Peyer's patch (tissue), 4 donors: Measurements from ENCODE around the gene EDA. TPM values are rescaled to one million over a fixed set of nuclear protein-coding genes. Genes with fewer than 3 reads are reported as not detected.

Experiments
- DNase-seq, 3 donors: peaks; one replicate each; pipeline ENCODE4 v3.0.0-alpha.2; 2017 to 2019
- H3K27ac ChIP-seq, 4 donors: fragments of 200-600 bp; sonication (generic); one replicate each; pipeline ENCODE4 v1.5.1; 2016 to 2019
- H3K27me3 ChIP-seq, 2 donors: fragments of 200-600 bp; sonication (generic); one replicate each; pipeline ENCODE4 v1.5.1; 2019
- H3K36me3 ChIP-seq, 3 donors: fragments of 200-600 bp; sonication (generic); one replicate each; pipeline ENCODE4 v1.5.1; 2016 to 2019
- H3K4me1 ChIP-seq, 4 donors: fragments of 200-600 bp; sonication (generic); one replicate each; pipeline ENCODE4 v1.5.1; 2016 to 2019
- H3K4me3 ChIP-seq, 4 donors: fragments of 200-600 bp; sonication (generic); 1 replicate in 3 of 4; 2 replicates in 1 of 4; pipeline ENCODE4 v1.5.1; 2016 to 2019; ENCODE audit warnings: mild to moderate bottlenecking in 1 of 4
- H3K9me3 ChIP-seq, 4 donors: fragments of 200-600 bp; sonication (generic); one replicate each; pipeline ENCODE4 v1.5.1; 2016 to 2019; ENCODE audit warnings: mild to moderate bottlenecking in 1 of 4
- POLR2A ChIP-seq, 2 donors: fragments of 450-650 bp; IDR thresholded peaks; one replicate each; pipeline ENCODE4 v1.5.1; 2017; ENCODE audit warnings: antibody characterized with exemption in 2 of 2, mild to moderate bottlenecking in 2 of 2, moderate library complexity in 2 of 2
- total RNA-seq, 4 donors: library from RNA; depleted of rRNA; stranded (reverse); fragments of >200 nt; gene quantifications; one replicate each; pipeline ENCODE4 v1.1.0, GENCODE V29; 2016
- TF ChIP-seq, protein P1 (sequence below), 6 experiments: fragments of 450-650 bp in 4 of 6; fragments of 200-600 bp in 2 of 6; sonication (generic) in 1 of 6; IDR thresholded peaks; one replicate each; pipeline ENCODE4 v1.5.1; 2017 to 2019; ENCODE audit warnings: antibody characterized with exemption in 6 of 6, mild to moderate bottlenecking in 3 of 6, moderate library complexity in 1 of 6

EDA gene
- total RNA-seq, 4 donors from 2014 or later: 0.18 to 1.3 (median 1.0) TPM; not detected in 1

DNA sequence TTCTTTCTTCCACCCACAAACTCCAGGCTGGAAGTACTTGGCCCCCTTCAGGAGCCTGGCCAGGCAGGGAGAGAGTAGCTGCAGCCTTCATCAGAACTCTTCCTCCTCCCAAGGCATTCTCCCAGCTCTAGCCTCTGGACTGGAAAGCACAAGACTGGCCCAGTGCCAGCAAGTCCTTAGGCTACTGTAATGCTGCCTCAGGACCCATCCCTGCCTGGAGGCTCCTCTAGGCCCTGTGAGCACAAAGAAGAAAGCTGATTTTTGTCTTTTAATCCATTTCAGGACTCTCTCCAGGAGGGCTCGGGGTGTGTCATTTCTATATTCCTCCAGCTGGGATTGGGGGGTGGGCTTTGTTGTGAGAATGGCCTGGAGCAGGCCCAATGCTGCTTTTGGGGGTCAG, 423.0 kb downstream of the EDA start:
- Histone ChIP-seq H3K9me3 (no peaks in the 10 kb centered on the region), H3K36me3 (no peaks in the 10 kb centered on the region), H3K4me3 (no peak overlapping the region), H3K27ac (no peak overlapping the region), H3K27me3 (no peaks in the 10 kb centered on the region), H3K4me1 (no peaks in the 10 kb centered on the region)
- TF ChIP-seq, protein P1, sequence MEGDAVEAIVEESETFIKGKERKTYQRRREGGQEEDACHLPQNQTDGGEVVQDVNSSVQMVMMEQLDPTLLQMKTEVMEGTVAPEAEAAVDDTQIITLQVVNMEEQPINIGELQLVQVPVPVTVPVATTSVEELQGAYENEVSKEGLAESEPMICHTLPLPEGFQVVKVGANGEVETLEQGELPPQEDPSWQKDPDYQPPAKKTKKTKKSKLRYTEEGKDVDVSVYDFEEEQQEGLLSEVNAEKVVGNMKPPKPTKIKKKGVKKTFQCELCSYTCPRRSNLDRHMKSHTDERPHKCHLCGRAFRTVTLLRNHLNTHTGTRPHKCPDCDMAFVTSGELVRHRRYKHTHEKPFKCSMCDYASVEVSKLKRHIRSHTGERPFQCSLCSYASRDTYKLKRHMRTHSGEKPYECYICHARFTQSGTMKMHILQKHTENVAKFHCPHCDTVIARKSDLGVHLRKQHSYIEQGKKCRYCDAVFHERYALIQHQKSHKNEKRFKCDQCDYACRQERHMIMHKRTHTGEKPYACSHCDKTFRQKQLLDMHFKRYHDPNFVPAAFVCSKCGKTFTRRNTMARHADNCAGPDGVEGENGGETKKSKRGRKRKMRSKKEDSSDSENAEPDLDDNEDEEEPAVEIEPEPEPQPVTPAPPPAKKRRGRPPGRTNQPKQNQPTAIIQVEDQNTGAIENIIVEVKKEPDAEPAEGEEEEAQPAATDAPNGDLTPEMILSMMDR (IDR thresholded peaks at IDR 0.05): no peak
- TF ChIP-seq POLR2A (IDR thresholded peaks at IDR 0.05): no peak
- no peak for DNase-seq

DNA sequence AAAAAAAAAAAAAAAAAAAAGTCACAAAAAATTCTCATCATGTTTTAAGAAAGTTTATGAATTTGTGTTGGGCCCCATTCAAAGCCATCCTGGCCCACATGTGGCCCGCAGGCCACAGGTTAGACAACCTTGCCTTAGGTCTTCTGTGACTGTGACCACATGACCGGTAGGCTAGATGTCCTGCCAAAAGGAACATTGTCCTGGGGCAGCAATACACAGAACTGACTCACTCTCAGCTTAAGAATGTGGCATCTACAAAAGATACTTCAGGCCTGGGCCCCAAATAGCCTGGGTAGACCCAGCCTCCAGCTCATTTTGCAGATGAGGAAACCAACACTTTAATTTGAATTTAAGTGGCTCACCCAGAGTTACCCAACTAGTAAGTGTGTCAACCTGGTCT, 423.8 kb downstream of the EDA start:
- no peaks in the 10 kb centered on the region for H3K27me3 ChIP-seq
- H3K9me3 ChIP-seq: no peaks in the 10 kb centered on the region
- no peaks in the 10 kb centered on the region for H3K36me3 ChIP-seq
- no peak overlapping the region for H3K27ac ChIP-seq
- H3K4me1 ChIP-seq: no peaks in the 10 kb centered on the region
- H3K4me3 ChIP-seq: no peak overlapping the region
- TF ChIP-seq, protein P1 (IDR thresholded peaks at IDR 0.05): no peak
- TF ChIP-seq POLR2A (IDR thresholded peaks at IDR 0.05): no peak
- DNase-seq: no peak

DNA sequence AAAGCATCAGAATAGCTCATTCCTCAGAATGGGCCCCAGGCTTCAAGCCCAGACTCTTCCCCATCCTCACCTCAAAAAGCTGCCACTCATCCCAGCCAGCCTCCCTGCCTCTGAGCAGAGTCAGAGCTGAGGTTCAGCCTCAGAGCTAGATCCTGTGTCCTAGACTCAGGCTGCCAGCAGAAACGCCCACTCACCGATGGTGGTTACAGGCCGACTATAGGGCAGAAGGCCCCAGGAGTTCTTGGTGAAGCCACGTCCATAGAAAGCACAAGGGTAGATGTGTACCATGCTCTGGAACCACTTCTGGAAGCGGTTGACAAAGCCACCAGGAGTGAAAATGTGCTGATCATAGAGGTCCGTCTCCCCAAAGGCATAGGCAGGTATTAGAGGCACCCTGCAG, 426.1 kb downstream of the EDA start:
- Histone ChIP-seq H3K27ac (no peak overlapping the region), H3K4me1 (no peaks in the 10 kb centered on the region), H3K36me3 (no peaks in the 10 kb centered on the region), H3K27me3 (no peaks in the 10 kb centered on the region), H3K4me3 (no peak overlapping the region), H3K9me3 (no peaks in the 10 kb centered on the region)
- TF ChIP-seq, protein P1 (IDR thresholded peaks at IDR 0.05): no peak
- TF ChIP-seq POLR2A (IDR thresholded peaks at IDR 0.05): no peak
- no peak for DNase-seq

DNA sequence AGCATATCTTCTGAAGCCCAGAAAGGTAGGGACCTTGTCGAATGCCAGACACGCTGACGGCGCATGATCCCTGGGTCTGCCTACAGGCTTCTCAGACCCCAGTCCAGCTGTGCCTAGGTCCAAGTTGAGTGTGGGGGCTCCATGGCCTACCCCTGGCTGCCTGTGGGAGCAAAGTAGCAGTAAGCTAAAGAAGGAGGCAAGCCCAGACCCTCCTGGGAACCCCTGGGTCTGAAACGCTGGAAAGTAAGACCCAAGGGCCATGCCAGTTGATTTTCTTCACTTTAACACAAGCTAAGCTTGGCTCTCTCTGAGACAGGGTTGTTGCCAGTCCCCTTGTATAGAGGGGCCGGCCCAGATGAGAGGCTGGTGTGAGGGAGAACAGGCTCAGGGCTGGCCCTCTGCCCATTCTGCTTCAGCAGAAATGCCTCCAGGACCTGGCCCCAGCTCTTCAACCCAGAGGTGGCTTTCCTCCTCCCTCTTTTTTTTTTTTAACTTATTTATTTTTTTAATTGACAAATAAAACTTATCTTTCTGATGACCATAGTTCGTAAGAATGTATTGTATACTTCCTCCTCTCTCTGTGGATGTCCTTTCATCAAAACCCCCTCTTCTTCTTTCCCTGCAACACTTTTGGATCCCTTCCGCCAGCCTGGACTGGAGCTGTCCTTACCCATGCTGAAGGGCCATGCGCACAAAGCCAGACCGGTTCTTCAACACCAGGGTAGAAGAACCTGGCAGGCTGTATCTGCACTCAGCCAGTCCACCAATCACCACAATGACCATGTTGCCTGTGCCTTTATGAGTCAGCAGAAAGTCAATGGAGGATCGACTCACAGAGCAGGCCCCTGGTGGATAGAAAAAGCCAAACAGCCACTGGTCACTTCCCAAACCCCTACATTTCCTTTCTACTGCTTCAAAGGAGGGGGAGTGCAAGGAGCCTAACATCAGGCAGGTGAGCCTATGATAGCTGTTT, 426.8 kb downstream of the EDA start:
- Histone ChIP-seq H3K9me3 (no peaks in the 10 kb centered on the region), H3K27ac (no peak overlapping the region), H3K27me3 (no peaks in the 10 kb centered on the region), H3K36me3 (no peaks in the 10 kb centered on the region), H3K4me1 (no peaks in the 10 kb centered on the region), H3K4me3 (no peak overlapping the region)
- no peak for TF ChIP-seq POLR2A (IDR thresholded peaks at IDR 0.05)
- TF ChIP-seq, protein P1 (IDR thresholded peaks at IDR 0.05): no peak
- no peak for DNase-seq

DNA sequence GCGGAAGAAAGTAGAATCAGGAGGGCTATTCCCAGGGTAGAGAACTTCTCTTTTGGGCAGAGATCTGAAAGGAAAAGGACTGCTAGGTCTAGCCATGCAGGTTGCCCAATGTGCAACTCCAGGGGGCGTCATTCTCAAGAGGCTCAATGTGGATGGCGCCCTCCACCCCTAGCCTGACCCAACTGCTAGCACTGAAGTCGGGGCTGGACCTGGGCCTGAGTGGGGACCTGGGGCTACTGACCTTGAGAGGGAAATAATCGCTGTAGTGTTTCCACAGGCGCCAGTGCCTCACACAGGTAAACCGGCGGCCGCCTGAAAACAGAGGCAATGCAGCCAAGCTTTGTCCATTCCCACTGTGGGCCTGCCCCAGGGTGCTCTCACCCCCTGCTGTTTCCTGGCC, 427.8 kb downstream of the EDA start:
- DNase-seq: no peak
- Histone ChIP-seq H3K4me3 (no peak overlapping the region), H3K27me3 (no peaks in the 10 kb centered on the region), H3K27ac (no peak overlapping the region), H3K36me3 (no peaks in the 10 kb centered on the region), H3K4me1 (no peaks in the 10 kb centered on the region), H3K9me3 (no peaks in the 10 kb centered on the region)
- TF ChIP-seq, protein P1 (IDR thresholded peaks at IDR 0.05): no peak
- TF ChIP-seq POLR2A (IDR thresholded peaks at IDR 0.05): no peak
